ENCODE measurements around the gene TMEM140. TPM values are rescaled to one million over a fixed set of nuclear protein-coding genes. Genes with fewer than 3 reads are reported as not detected.
"Not testable (repeated sequence)": the region's sequence is repeated elsewhere in the genome, so short reads cannot be mapped to it uniquely, and the experiment has no call there.

Gene TMEM140
- total RNA-seq, 4 donors from 2014 or later, result 2.7 to 11.0 (median 4.7) TPM

DNA sequence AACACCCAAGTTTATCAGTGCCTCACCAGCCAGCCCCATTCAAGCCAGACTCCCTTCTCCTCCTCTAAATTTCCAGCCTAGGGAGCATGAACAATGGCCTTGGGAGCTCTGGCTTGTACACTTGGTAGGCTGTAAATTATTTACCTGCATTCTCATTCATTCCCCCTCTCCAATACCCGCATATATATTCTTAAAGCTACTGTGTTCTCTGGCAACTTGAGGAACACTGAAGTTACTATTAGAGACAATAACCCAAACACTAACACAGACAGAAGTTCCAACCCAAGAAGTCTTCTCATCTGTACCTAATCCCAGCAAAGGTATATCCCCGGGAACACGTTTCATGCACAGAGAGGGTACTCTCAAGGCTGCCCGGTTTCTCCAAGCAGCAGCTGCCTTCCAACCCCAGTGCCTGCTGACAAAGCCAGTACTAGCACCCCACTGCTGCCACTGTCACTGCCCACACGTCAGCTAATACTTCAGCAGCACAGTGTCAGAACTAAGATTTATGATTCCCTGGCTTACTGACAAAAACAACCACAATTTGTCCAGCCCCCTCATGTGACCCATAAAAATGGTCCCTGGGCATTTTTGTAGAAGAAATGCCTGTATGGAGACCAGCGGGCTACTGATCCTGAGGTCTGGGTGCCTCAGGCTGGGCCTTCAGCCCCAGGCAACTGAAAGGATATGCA is 60.4 kb downstream of the TMEM140 start:
- Histone ChIP-seq H3K4me3 (no peak overlapping the region), H3K4me1 (peaks cover 34% of the 10 kb centered on the region), H3K27ac (no peak overlapping the region), H3K9me3 (no peaks in the 10 kb centered on the region), H3K27me3 (no peaks in the 10 kb centered on the region), H3K36me3 (peaks cover 37% of the 10 kb centered on the region)
- WGBS, result 82% methylated on average over 6 of the region's 6 CpGs
- TF ChIP-seq, protein P1, sequence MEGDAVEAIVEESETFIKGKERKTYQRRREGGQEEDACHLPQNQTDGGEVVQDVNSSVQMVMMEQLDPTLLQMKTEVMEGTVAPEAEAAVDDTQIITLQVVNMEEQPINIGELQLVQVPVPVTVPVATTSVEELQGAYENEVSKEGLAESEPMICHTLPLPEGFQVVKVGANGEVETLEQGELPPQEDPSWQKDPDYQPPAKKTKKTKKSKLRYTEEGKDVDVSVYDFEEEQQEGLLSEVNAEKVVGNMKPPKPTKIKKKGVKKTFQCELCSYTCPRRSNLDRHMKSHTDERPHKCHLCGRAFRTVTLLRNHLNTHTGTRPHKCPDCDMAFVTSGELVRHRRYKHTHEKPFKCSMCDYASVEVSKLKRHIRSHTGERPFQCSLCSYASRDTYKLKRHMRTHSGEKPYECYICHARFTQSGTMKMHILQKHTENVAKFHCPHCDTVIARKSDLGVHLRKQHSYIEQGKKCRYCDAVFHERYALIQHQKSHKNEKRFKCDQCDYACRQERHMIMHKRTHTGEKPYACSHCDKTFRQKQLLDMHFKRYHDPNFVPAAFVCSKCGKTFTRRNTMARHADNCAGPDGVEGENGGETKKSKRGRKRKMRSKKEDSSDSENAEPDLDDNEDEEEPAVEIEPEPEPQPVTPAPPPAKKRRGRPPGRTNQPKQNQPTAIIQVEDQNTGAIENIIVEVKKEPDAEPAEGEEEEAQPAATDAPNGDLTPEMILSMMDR (IDR thresholded peaks at IDR 0.05), result no peak
- TF ChIP-seq POLR2AphosphoS5 (IDR thresholded peaks at IDR 0.05) (no peak), POLR2A (IDR thresholded peaks at IDR 0.05) (no peak), EP300 (IDR thresholded peaks at IDR 0.05) (no peak)
- DNase-seq (ENCODE audit: low spot score in 2 of 2), result no peak

DNA sequence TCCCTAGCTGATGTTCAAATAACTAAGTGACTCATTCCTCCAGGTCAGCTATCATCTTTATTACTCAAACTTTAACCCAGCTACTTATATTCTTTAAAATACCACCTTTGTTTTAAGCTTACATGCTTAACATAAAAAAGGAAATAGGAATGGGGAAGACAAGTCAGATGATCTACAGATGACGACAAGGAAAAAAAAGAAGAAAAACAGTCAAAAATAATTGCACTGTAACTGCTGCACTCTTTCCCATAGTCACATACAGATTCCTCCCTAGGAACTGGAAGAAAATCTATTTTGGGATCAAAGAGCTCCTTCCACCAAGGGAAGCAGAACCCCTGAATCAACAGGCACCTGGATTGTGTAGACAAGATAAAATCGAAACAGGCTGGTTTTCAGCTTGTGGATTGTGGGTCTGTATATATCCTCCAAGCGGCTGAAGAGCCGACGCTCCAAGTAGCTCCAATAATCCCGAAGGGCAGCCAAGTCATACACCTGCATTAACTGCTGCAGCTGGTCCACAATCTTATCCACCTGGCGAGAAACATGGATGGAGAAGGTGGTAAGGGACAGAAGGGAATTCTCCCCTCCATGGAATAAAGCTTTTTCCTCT is 61.5 kb downstream of the TMEM140 start:
- Histone ChIP-seq H3K36me3 (peaks cover 27% of the 10 kb centered on the region), H3K27ac (no peak overlapping the region), H3K4me1 (peaks cover 34% of the 10 kb centered on the region), H3K27me3 (no peaks in the 10 kb centered on the region), H3K9me3 (no peaks in the 10 kb centered on the region), H3K4me3 (no peak overlapping the region)
- TF ChIP-seq POLR2A (IDR thresholded peaks at IDR 0.05) (no peak), EP300 (IDR thresholded peaks at IDR 0.05) (no peak), POLR2AphosphoS5 (IDR thresholded peaks at IDR 0.05) (no peak)
- TF ChIP-seq, protein P1 (IDR thresholded peaks at IDR 0.05), result no peak
- 81% methylated on average over 7 of the region's 7 CpGs for WGBS
- DNase-seq (ENCODE audit: low spot score in 2 of 2), result no peak

DNA sequence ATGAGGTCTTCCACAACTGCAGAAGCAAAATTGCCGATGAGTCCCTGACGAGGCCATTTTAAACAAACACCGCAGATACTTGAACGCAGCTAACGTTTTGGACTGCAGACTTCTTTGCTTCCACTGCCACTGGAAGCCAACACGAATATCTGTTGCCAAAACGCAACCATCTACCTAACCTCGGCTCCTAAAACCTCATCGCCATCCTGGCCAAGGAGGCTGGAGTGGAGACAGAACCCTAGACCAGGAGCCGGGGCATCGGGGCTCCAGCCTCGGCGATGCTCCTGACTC is 63.0 kb downstream of the TMEM140 start:
- Histone ChIP-seq H3K4me3 (peak overlapping the region; percentile 68), H3K27me3 (no peaks in the 10 kb centered on the region), H3K36me3 (peaks cover 15% of the 10 kb centered on the region), H3K27ac (peak overlapping the region; percentile 75), H3K4me1 (peaks cover 30% of the 10 kb centered on the region), H3K9me3 (no peaks in the 10 kb centered on the region)
- WGBS, result 0% methylated on average over 10 of the region's 13 CpGs
- TF ChIP-seq POLR2AphosphoS5 (IDR thresholded peaks at IDR 0.05), result no peak
- TF ChIP-seq EP300 (IDR thresholded peaks at IDR 0.05), result no peak
- no peak for TF ChIP-seq POLR2A (IDR thresholded peaks at IDR 0.05)
- TF ChIP-seq, protein P1 (IDR thresholded peaks at IDR 0.05), result no peak
- no peak for DNase-seq (ENCODE audit: low spot score in 2 of 2)

DNA sequence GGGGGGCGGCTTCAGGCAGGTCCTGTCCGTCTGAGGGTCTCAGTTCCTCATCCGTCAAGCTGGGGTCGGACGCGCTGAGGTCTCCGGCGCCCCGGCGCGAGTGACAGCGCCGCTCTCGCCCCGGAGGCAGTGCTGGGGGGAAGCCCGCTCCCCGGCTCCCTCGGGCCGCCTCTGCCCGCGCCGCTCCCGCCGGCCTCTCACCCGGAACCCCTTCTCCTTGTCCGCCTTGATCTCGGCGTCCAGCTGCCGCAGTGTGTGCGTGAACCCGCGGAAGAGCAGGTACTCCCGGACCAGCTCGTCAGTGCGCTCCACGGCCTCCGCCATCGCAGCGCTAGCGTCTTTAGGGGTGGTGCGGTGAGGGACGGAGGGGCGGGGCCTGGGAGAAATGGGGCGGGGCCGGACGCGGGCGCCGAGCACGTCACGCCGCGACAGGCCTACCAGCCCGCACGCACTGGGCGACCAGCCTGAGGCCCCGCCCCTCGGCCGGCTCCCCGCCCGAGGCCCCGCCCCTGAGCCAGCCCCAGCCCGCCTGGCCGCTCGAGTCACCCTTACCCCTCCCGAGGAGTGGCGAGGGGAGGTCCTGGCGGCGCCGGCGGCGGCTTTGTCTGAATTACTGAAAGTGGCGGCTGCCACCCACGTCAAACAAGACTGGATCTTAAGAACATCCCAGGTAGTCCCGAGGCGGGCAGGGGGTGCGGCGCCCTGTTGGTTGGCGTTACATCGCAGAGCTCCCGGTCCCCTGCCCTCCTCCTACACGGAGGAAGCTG is 63.5 kb downstream of the TMEM140 start, which contains the start of gene WDR91:
Gene WDR91 (minus strand): TSS at position 348 of the 767 bp plus-strand sequence. CDS start 24 bp downstream, at position 324.
- H3K4me1 ChIP-seq, result peaks cover 30% of the 10 kb centered on the region
- peak within 1 kb of the TSS; percentile 75 for H3K27ac ChIP-seq
- peak within 1 kb of the TSS; percentile 68 for H3K4me3 ChIP-seq
- H3K36me3 ChIP-seq, result peaks cover 12% of the 10 kb centered on the region
- H3K9me3 ChIP-seq, result no peaks in the 10 kb centered on the region
- 0% methylated on average over 15 of the region's 82 CpGs for WGBS
- peak in 2 of 3 donors; percentile 26 to 42 for TF ChIP-seq POLR2AphosphoS5 (IDR thresholded peaks at IDR 0.05)
- no peak for TF ChIP-seq EP300 (IDR thresholded peaks at IDR 0.05)
- TF ChIP-seq, protein P1 (IDR thresholded peaks at IDR 0.05), result no peak
- peak; percentile 50 to 60 for TF ChIP-seq POLR2A (IDR thresholded peaks at IDR 0.05)
- peak; percentile 96 to 97 for DNase-seq (ENCODE audit: low spot score in 2 of 2)
- H3K27me3 ChIP-seq, result no peaks in the 10 kb centered on the region

DNA sequence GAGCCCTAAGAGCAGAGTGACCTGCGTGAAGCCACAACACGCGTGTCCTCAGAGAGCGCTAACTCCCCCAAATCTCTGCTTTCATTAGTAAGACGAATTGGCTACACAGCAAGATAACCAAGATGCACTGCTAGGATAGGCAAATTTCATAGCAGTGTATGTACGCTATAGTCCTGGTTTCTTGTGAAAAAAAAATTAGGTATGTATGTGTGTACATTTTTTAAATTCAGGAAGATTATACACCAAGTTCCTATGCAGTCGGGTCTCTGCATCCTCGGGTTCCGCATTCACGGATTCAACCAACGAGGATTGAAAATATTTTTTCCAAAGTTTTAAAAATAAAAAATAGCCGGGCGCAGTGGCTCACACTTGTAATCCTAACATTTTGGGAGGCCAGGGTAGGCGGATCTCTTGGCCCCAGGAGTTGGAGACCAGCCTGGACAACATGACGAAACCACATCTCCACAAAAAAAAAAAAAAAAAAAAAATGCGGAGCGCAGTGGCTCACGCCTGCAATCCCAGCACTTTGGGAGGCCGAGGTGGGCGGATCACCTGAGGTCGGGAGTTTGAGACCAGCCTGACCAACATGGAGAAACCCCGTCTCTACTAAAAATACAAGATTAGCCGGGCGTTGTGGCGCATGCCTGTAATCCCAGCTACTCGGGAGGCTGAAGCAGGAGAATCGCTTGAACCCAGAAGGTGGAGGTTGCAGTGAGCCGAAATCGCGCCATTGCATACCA is 64.2 kb downstream of the TMEM140 start:
- WGBS, result 44% methylated on average over 30 of the region's 30 CpGs
- not testable (repeated sequence) for DNase-seq (ENCODE audit: low spot score in 2 of 2); H3K36me3 ChIP-seq; H3K27me3 ChIP-seq; H3K9me3 ChIP-seq
- peaks cover 30% of the 10 kb centered on the region for H3K4me1 ChIP-seq
- peak overlapping the region; percentile 68 for H3K4me3 ChIP-seq
- H3K27ac ChIP-seq, result peak overlapping the region; percentile 75

Data from suprapubic skin (tissue), 4 donors.